GM13977 (cell line): Measurements from ENCODE around the gene ZNF346.
A peak's percentile ranks its signal among the peaks of the same experiment; 100 is the strongest.

Experiments
- DNase-seq: peaks from one replicate; pipeline ENCODE4 v3.0.0; 2012; ENCODE audit warnings: low spot score
- in situ Hi-C: fragments of 300-500 bp; cut with MboI; formaldehyde crosslinking; loops from one replicate; pipeline ENCODE4 v1.12.0; 2022; ENCODE audit warnings: low sequenced_read_pairs, low pct_unique_long_range_greater_than_20kb, mixed read lengths, inconsistent platforms; ENCODE audit not compliant: unreplicated experiment
- TF ChIP-seq, protein P1 (sequence below): IDR thresholded peaks from 2 replicates; pipeline ENCODE4 v1.5.1; 2012; ENCODE audit warnings: mild to moderate bottlenecking, control low read depth; ENCODE audit not compliant: insufficient read depth; ENCODE audit errors: extremely low read depth, missing control alignments

ZNF346 gene

DNA sequence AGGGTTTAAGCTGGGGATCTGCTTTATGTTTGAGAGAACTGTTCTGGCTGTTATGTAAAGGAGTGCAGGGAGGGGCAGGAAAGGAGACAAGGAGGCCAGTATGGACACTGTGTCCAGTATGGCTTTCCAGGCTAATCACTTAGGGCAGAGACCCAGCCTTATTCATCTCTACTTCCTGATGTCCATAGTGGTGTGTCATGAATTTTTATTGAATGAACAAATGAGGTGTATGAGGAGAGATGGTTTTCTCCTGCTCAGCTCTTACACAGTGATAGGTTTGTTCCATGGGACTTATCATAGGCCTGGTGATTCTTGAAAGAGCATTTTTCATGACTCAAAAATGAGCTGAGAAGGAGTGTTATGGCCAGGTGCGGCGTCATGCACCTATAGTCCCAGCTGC lies 43.7 kb downstream of the ZNF346 start:
- TF ChIP-seq, protein P1, sequence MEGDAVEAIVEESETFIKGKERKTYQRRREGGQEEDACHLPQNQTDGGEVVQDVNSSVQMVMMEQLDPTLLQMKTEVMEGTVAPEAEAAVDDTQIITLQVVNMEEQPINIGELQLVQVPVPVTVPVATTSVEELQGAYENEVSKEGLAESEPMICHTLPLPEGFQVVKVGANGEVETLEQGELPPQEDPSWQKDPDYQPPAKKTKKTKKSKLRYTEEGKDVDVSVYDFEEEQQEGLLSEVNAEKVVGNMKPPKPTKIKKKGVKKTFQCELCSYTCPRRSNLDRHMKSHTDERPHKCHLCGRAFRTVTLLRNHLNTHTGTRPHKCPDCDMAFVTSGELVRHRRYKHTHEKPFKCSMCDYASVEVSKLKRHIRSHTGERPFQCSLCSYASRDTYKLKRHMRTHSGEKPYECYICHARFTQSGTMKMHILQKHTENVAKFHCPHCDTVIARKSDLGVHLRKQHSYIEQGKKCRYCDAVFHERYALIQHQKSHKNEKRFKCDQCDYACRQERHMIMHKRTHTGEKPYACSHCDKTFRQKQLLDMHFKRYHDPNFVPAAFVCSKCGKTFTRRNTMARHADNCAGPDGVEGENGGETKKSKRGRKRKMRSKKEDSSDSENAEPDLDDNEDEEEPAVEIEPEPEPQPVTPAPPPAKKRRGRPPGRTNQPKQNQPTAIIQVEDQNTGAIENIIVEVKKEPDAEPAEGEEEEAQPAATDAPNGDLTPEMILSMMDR, result no peak
- no peak for DNase-seq

DNA sequence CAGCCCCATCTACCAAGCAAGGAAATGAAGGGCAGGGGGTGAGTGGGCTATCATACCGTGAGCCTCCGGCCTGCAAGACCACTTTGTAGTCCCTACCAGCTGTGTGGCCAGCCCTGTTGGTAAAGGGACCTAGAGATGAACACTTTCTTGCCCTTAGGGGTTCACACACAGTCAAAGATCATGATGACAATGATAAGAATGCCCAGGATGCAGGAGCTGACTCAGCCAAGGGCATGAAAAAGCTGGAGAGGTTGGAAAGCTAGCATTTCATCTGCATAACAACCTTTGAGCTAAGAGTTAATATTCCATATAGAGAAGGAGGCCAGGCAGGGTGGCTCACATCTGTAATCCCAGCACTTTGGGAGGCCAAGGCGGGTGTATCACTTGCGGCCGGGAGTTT lies 45.0 kb downstream of the ZNF346 start:
- no peak for DNase-seq

More for the DNA sequence above, 43.7 kb downstream of the ZNF346 start:
- in situ Hi-C loops, result no loop called here

GRCh38 chr5:177070536-177071191 lies 48.2 kb downstream of the ZNF346 start:
- TF ChIP-seq, protein P1, result no peak
- DNase-seq, result no peak
- in situ Hi-C loops, result no loop called here

More for the DNA sequence above, 45.0 kb downstream of the ZNF346 start:
- in situ Hi-C loops, result no loop called here
- TF ChIP-seq, protein P1, result no peak

DNA sequence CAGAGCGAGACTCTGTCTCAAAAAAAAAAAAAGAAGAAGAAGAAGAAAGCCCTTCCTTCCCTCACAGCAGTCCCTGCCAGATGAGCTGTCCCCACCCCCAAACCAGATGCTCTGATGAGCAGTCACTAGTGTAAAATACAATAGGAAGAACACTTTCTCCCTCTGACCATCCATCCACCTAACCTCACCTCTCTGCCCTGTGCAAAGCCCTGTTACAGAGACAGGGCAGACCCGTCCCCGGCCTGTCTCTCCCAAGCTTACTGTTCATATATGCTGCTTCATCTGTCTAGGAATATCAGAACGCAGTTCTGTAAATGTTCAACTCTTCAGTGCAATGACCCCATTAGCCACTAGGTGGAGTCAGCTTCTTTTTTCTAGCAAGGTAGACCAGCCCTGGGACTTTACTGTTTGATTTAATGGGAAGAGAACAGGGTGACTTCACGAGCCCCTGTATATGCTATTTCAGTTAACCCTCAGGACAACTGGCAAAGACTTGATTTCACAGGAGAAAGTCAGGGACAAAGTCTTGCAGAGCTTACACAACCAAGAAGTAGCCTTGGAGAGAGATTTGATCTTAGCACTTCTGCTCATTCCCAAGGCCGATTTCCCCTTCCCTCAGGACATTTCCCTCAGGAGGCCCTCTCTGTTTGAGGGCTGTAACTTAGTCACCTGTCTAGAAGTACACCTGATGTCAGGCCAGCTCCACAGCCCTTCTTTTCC lies 49.3 kb downstream of the ZNF346 start:
- in situ Hi-C loops, result no loop called here
- TF ChIP-seq, protein P1, result peak; percentile 83
- DNase-seq, result peak; percentile 75

GRCh38 chr5:177077335-177077734 lies 54.8 kb downstream of the ZNF346 start:
- TF ChIP-seq, protein P1, result no peak
- DNase-seq, result no peak
- in situ Hi-C loops, result no loop called here

GRCh38 chr5:177079606-177080005 lies 57.1 kb downstream of the ZNF346 start:
- no peak for DNase-seq
- in situ Hi-C loops, result no loop called here
- TF ChIP-seq, protein P1, result no peak
